HG03521 (cell line): ENCODE data around the gene TSPAN10.

ENCODE experiments used
- ATAC-seq: cut with Tn5 transposase; IDR thresholded peaks from one replicate; pipeline ENCODE4 v1.9.1; 2021; ENCODE audit warnings: mild to moderate bottlenecking, moderate library complexity; ENCODE audit not compliant: unreplicated experiment

TSPAN10 gene

GRCh38 chr17:81631482-81631881 lies 5.5 kb upstream of the TSPAN10 start:
- no peak for ATAC-seq

- ATAC-seq = no peak
These were observed 1.6 kb upstream of the TSPAN10 start for GRCh38 chr17:81635431-81635830.

GRCh38 chr17:81635973-81636504 lies 957 bp upstream of the TSPAN10 start:
- ATAC-seq = no peak

GRCh38 chr17:81638683-81639082 lies 1.7 kb downstream of the TSPAN10 start:
- ATAC-seq = no peak

GRCh38 chr17:81640011-81640410 lies 3.0 kb downstream of the TSPAN10 start:
- ATAC-seq = no peak

GRCh38 chr17:81641825-81642489 lies 5.0 kb downstream of the TSPAN10 start:
- ATAC-seq = no peak

- ATAC-seq = no peak
These were observed 7.5 kb downstream of the TSPAN10 start for GRCh38 chr17:81644496-81644895.

- no peak for ATAC-seq
These were observed 8.3 kb downstream of the TSPAN10 start for GRCh38 chr17:81644976-81645952.

GRCh38 chr17:81646869-81647600 lies 10.0 kb downstream of the TSPAN10 start:
- ATAC-seq = no peak

- ATAC-seq = no peak
These were observed 10.6 kb downstream of the TSPAN10 start for GRCh38 chr17:81647640-81648012.

- ATAC-seq = no peak
These were observed 11.2 kb downstream of the TSPAN10 start for GRCh38 chr17:81648013-81648706.

- ATAC-seq = no peak
These were observed 11.7 kb downstream of the TSPAN10 start for GRCh38 chr17:81648707-81649085.

GRCh38 chr17:81650951-81651350 lies 14.0 kb downstream of the TSPAN10 start:
- ATAC-seq = no peak

GRCh38 chr17:81651692-81652091 lies 14.7 kb downstream of the TSPAN10 start:
- ATAC-seq = no peak

- ATAC-seq = no peak
These were observed 16.1 kb downstream of the TSPAN10 start for GRCh38 chr17:81652906-81653771.

GRCh38 chr17:81655378-81656117 lies 18.6 kb downstream of the TSPAN10 start:
- no peak for ATAC-seq

- ATAC-seq = no peak
These were observed 19.2 kb downstream of the TSPAN10 start, which contains the start of gene PDE6G for GRCh38 chr17:81656118-81656743. Gene PDE6G (minus strand): TSS chr17:81656542. CDS start chr17:81653305, 3,237 bp downstream.

- ATAC-seq = no peak
These were observed 19.8 kb downstream of the TSPAN10 start for GRCh38 chr17:81656835-81657234.
